ENCODE data around the gene ZC3HAV1L.

GRCh38 chr7:139068544-139069399 lies 32.9 kb upstream of the ZC3HAV1L start:
- no peak for TF ChIP-seq POLR2AphosphoS5 (IDR thresholded peaks at IDR 0.05; ENCODE audit: low read depth, low read length)
- no peak for TF ChIP-seq CTCF (IDR thresholded peaks at IDR 0.05)
